HL-60 (cell line): ENCODE data around the gene EEPD1.

Experiments
- DNase-seq, 2 experiments: peaks; one replicate each; pipeline ENCODE4 v3.0.0-alpha.2; 2010 to 2020; ENCODE audit warnings: low read depth in 1 of 2, low spot score in 1 of 2
- H3K27ac ChIP-seq: fragments of 250-450 bp; sonication (Bioruptor Pico); replicated peaks from 2 replicates; pipeline ENCODE4 v1.5.1; 2020; ENCODE audit warnings: mild to moderate bottlenecking, moderate library complexity
- H3K27me3 ChIP-seq: fragments of 250-450 bp; sonication (Bioruptor Pico); 2 replicates; pipeline ENCODE4 v1.5.1; 2021; ENCODE audit warnings: mild to moderate bottlenecking, moderate library complexity; ENCODE audit not compliant: insufficient read depth, poor library complexity, severe bottlenecking
- H3K4me3 ChIP-seq: replicated peaks from 2 replicates; pipeline ENCODE4 v1.5.1; 2011; ENCODE audit warnings: mild to moderate bottlenecking, control low read depth, low read length; ENCODE audit not compliant: insufficient read depth
- GABPA ChIP-seq: IDR thresholded peaks from 2 replicates; pipeline ENCODE4 v1.6.1; 2012; ENCODE audit warnings: low read depth
- POLR2AphosphoS5 ChIP-seq: IDR thresholded peaks from 2 replicates; pipeline ENCODE4 v1.6.1; 2012; ENCODE audit warnings: low read depth
- SPI1 ChIP-seq: IDR thresholded peaks from 2 replicates; pipeline ENCODE4 v1.6.1; 2012; ENCODE audit warnings: low read depth, mild to moderate bottlenecking, borderline replicate concordance
- TF ChIP-seq, protein P1 (sequence below): IDR thresholded peaks from 2 replicates; pipeline ENCODE4 v1.6.1; 2012; ENCODE audit warnings: low read depth; ENCODE audit not compliant: insufficient replicate concordance
- TF ChIP-seq, protein P2 (sequence below): IDR thresholded peaks from one replicate; pipeline ENCODE4 v1.5.1; 2011; ENCODE audit warnings: low read length, control low read depth, inconsistent platforms; ENCODE audit not compliant: insufficient read depth

The EEPD1 gene

DNA sequence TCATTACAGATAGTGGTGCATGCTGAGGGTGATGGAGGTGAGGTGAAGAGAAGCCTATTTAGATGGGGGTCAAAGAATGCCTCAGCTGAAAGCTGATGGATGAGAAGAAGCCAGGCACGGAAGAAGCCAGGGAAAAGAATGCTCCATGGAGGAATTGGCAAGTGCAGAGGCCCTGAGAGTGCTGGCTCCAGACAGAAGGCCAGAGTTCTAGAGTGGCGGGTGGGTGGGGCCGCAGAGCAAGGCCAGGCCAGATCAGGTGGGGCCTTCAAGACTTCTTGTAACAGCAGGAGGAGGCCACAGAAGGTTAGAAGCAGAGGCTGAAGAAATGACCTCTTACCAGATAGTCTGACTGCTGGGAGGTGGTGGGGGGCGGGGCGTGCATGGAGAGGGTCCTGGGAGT, 7.3 kb downstream of the EEPD1 start:
- no peak for TF ChIP-seq SPI1
- TF ChIP-seq, protein P1, sequence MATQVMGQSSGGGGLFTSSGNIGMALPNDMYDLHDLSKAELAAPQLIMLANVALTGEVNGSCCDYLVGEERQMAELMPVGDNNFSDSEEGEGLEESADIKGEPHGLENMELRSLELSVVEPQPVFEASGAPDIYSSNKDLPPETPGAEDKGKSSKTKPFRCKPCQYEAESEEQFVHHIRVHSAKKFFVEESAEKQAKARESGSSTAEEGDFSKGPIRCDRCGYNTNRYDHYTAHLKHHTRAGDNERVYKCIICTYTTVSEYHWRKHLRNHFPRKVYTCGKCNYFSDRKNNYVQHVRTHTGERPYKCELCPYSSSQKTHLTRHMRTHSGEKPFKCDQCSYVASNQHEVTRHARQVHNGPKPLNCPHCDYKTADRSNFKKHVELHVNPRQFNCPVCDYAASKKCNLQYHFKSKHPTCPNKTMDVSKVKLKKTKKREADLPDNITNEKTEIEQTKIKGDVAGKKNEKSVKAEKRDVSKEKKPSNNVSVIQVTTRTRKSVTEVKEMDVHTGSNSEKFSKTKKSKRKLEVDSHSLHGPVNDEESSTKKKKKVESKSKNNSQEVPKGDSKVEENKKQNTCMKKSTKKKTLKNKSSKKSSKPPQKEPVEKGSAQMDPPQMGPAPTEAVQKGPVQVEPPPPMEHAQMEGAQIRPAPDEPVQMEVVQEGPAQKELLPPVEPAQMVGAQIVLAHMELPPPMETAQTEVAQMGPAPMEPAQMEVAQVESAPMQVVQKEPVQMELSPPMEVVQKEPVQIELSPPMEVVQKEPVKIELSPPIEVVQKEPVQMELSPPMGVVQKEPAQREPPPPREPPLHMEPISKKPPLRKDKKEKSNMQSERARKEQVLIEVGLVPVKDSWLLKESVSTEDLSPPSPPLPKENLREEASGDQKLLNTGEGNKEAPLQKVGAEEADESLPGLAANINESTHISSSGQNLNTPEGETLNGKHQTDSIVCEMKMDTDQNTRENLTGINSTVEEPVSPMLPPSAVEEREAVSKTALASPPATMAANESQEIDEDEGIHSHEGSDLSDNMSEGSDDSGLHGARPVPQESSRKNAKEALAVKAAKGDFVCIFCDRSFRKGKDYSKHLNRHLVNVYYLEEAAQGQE: no peak
- no peak for TF ChIP-seq POLR2AphosphoS5
- TF ChIP-seq, protein P2, sequence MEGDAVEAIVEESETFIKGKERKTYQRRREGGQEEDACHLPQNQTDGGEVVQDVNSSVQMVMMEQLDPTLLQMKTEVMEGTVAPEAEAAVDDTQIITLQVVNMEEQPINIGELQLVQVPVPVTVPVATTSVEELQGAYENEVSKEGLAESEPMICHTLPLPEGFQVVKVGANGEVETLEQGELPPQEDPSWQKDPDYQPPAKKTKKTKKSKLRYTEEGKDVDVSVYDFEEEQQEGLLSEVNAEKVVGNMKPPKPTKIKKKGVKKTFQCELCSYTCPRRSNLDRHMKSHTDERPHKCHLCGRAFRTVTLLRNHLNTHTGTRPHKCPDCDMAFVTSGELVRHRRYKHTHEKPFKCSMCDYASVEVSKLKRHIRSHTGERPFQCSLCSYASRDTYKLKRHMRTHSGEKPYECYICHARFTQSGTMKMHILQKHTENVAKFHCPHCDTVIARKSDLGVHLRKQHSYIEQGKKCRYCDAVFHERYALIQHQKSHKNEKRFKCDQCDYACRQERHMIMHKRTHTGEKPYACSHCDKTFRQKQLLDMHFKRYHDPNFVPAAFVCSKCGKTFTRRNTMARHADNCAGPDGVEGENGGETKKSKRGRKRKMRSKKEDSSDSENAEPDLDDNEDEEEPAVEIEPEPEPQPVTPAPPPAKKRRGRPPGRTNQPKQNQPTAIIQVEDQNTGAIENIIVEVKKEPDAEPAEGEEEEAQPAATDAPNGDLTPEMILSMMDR: no peak
- TF ChIP-seq GABPA: no peak
- Histone ChIP-seq H3K27ac (no peak overlapping the region), H3K4me3 (no peak overlapping the region), H3K27me3 (no peaks in the 10 kb centered on the region)
- DNase-seq: no peak

DNA sequence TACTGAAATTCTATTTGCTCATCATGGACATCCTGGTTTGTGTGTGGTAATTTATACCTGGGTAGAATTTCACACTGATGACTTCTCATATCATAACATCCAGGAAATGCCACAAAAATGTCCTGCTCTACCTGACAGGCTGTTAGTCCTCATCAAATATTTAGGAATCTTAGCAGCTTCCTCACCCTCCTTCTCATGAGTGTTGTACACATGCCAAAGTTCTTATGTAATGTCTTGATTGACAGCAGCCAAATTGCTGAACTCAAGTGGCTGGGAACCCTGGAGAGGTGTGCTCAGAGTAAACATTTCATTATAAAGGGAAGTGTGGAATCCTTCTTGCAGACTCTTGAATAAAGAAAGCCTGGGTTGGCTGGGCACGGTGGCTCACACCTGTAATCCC, 8.9 kb downstream of the EEPD1 start:
- Histone ChIP-seq H3K4me3 (no peak overlapping the region), H3K27me3 (no peaks in the 10 kb centered on the region), H3K27ac (no peak overlapping the region)
- TF ChIP-seq, protein P1: no peak
- TF ChIP-seq SPI1: peak; percentile 35; the same call in 1 of the 2 replicates
- no peak for TF ChIP-seq GABPA
- TF ChIP-seq POLR2AphosphoS5: no peak
- peak; percentile 18 to 41 for DNase-seq

DNA sequence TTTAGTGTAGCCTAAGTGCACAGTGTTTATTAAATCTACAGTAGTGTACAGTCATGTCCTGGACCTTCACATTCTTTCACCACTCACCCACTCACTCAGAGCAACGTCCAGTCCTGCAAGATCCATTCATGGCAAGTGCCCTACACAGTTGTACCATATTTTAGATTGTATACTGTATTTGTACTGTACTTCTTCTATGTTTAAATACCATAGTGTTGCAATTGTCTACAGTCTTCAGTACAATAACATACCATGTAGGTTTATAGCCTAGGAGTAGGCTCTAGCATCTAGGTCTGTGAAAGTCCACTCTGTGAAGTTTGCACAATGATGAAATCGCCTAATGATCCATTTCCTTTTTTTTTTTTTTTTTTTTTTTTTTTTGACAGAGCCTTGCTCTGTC, 12.0 kb downstream of the EEPD1 start:
- DNase-seq: peak; percentile 42 to 52
- TF ChIP-seq, protein P1: no peak
- no peak for TF ChIP-seq POLR2AphosphoS5
- peak; percentile 58; the same call in 1 of the 2 replicates for TF ChIP-seq SPI1
- TF ChIP-seq, protein P2: no peak
- TF ChIP-seq GABPA: no peak
- Histone ChIP-seq H3K27ac (0 out of 2 replicates have a peak overlapping the region, but pooled peaks have one; percentile 18), H3K27me3 (no peaks in the 10 kb centered on the region), H3K4me3 (no peak overlapping the region)
